ENCODE measurements around the gene CFHR3.
A peak's percentile ranks its signal among the peaks of the same experiment; 100 is the strongest.
"Not testable (repeated sequence)": the region's sequence is repeated elsewhere in the genome, so short reads cannot be mapped to it uniquely, and the experiment has no call there.

The CFHR3 gene

GRCh38 chr1:196734460-196734859 lies 40.2 kb upstream of the CFHR3 start:
- Histone ChIP-seq H3K36me3 (ENCODE audit: insufficient read depth) (no peaks in the 10 kb centered on the region), H3K4me3 (IDR thresholded peaks at IDR 0.05; ENCODE audit: insufficient read depth, low read depth, low read length) (no peak overlapping the region), H3K9ac (no peak overlapping the region), H3K79me2 (ENCODE audit: insufficient read depth, low read depth) (no peaks in the 10 kb centered on the region), H3K4me2 (no peak overlapping the region), H3K27me3 (ENCODE audit: insufficient read depth, low read depth) (no peaks in the 10 kb centered on the region), H3K4me1 (ENCODE audit: low read depth, poor library complexity, severe bottlenecking) (no peaks in the 10 kb centered on the region), H2AFZ (ENCODE audit: low read depth) (no peak overlapping the region), H3K27ac (no peak overlapping the region), H4K20me1 (ENCODE audit: insufficient read depth) (no peaks in the 10 kb centered on the region)
- TF ChIP-seq CTCF (conservative IDR thresholded peaks at IDR 0.05; ENCODE audit: low read depth, low read length) = no peak

GRCh38 chr1:196738730-196739129 lies 35.9 kb upstream of the CFHR3 start:
- no peak overlapping the region for H3K4me3 ChIP-seq (IDR thresholded peaks at IDR 0.05; ENCODE audit: insufficient read depth, low read depth, low read length)
- H3K9ac ChIP-seq = no peak overlapping the region
- no peaks in the 10 kb centered on the region for H3K27me3 ChIP-seq (ENCODE audit: insufficient read depth, low read depth)
- H3K79me2 ChIP-seq (ENCODE audit: insufficient read depth, low read depth) = no peaks in the 10 kb centered on the region
- H4K20me1 ChIP-seq (ENCODE audit: insufficient read depth) = no peaks in the 10 kb centered on the region
- H2AFZ ChIP-seq (ENCODE audit: low read depth) = no peak overlapping the region
- H3K4me2 ChIP-seq = no peak overlapping the region
- H3K4me1 ChIP-seq (ENCODE audit: low read depth, poor library complexity, severe bottlenecking) = peaks cover 4% of the 10 kb centered on the region
- no peak for TF ChIP-seq CTCF (conservative IDR thresholded peaks at IDR 0.05; ENCODE audit: low read depth, low read length)
- H3K27ac ChIP-seq = no peak overlapping the region
- no peaks in the 10 kb centered on the region for H3K36me3 ChIP-seq (ENCODE audit: insufficient read depth)

- not testable (repeated sequence) for H2AFZ ChIP-seq (ENCODE audit: low read depth); H3K27ac ChIP-seq; H3K4me3 ChIP-seq (IDR thresholded peaks at IDR 0.05; ENCODE audit: insufficient read depth, low read depth, low read length); H3K27me3 ChIP-seq (ENCODE audit: insufficient read depth, low read depth); H3K4me1 ChIP-seq (ENCODE audit: low read depth, poor library complexity, severe bottlenecking); H3K9ac ChIP-seq; H3K36me3 ChIP-seq (ENCODE audit: insufficient read depth); H4K20me1 ChIP-seq (ENCODE audit: insufficient read depth); H3K79me2 ChIP-seq (ENCODE audit: insufficient read depth, low read depth)
- peak; percentile 71 for TF ChIP-seq CTCF (conservative IDR thresholded peaks at IDR 0.05; ENCODE audit: low read depth, low read length)
- peak overlapping the region; percentile 2; the same call in 1 of the 2 replicates for H3K4me2 ChIP-seq
Observed at GRCh38 chr1:196743244-196743643, 31.4 kb upstream of the CFHR3 start.

GRCh38 chr1:196765019-196765740 lies 9.5 kb upstream of the CFHR3 start:
- H3K4me2 ChIP-seq; H3K4me1 ChIP-seq (ENCODE audit: low read depth, poor library complexity, severe bottlenecking); H3K79me2 ChIP-seq (ENCODE audit: insufficient read depth, low read depth); H3K9ac ChIP-seq; H3K27me3 ChIP-seq (ENCODE audit: insufficient read depth, low read depth); H3K36me3 ChIP-seq (ENCODE audit: insufficient read depth); H3K27ac ChIP-seq; H3K4me3 ChIP-seq (IDR thresholded peaks at IDR 0.05; ENCODE audit: insufficient read depth, low read depth, low read length); H2AFZ ChIP-seq (ENCODE audit: low read depth); H4K20me1 ChIP-seq (ENCODE audit: insufficient read depth): not testable (repeated sequence)

- H3K4me3 ChIP-seq (IDR thresholded peaks at IDR 0.05; ENCODE audit: insufficient read depth, low read depth, low read length); H3K27me3 ChIP-seq (ENCODE audit: insufficient read depth, low read depth); H2AFZ ChIP-seq (ENCODE audit: low read depth); H3K9ac ChIP-seq; H3K4me2 ChIP-seq; H4K20me1 ChIP-seq (ENCODE audit: insufficient read depth); H3K79me2 ChIP-seq (ENCODE audit: insufficient read depth, low read depth); H3K27ac ChIP-seq; H3K36me3 ChIP-seq (ENCODE audit: insufficient read depth): not testable (repeated sequence)
- H3K4me1 ChIP-seq (ENCODE audit: low read depth, poor library complexity, severe bottlenecking) = peaks cover 23% of the 10 kb centered on the region
Observed at GRCh38 chr1:196769823-196770222, 4.8 kb upstream of the CFHR3 start.
